Breast epithelium (tissue), 3 donors: Measurements from ENCODE around the gene ETAA1.

Experiments
- CTCF ChIP-seq, 3 donors: fragments of 450-650 bp; IDR thresholded peaks; one replicate each; pipeline ENCODE4 v1.5.1; 2016 to 2017; ENCODE audit warnings: antibody characterized with exemption in 3 of 3, mild to moderate bottlenecking in 3 of 3, moderate library complexity in 3 of 3
- POLR2AphosphoS5 ChIP-seq, 3 donors: sonication (generic); formaldehyde crosslinking; IDR thresholded peaks; one replicate each; pipeline ENCODE4 v1.6.1; 2017; ENCODE audit warnings: antibody characterized with exemption in 3 of 3

GRCh38 chr2:67400560-67401485 lies 3.7 kb downstream of the ETAA1 start:
- TF ChIP-seq CTCF (IDR thresholded peaks at IDR 0.05) (no peak), POLR2AphosphoS5 (IDR thresholded peaks at IDR 0.05) (no peak)
